ENCODE results near the gene SCUBE2.

- no peak for TF ChIP-seq POLR2A (IDR thresholded peaks at IDR 0.05)
- no peak for TF ChIP-seq CTCF (IDR thresholded peaks at IDR 0.05)
These were observed 45.3 kb upstream of the SCUBE2 start for GRCh38 chr11:9136741-9137140.

Measured in testis (tissue), 2 donors.